HG03066 (cell line): ENCODE data around the gene POU4F3.
"Not testable (repeated sequence)": the region's sequence is repeated elsewhere in the genome, so short reads cannot be mapped to it uniquely, and the experiment has no call there.

ENCODE experiments used
- ATAC-seq: cut with Tn5 transposase; IDR thresholded peaks from one replicate; pipeline ENCODE4 v1.9.1; 2021; ENCODE audit warnings: low read depth; ENCODE audit not compliant: unreplicated experiment

The POU4F3 gene

GRCh38 chr5:146338774-146339714 lies at the start of gene POU4F3:
Gene POU4F3 (plus strand): TSS chr5:146338839. CDS start chr5:146339113, 274 bp downstream.
- no peak for ATAC-seq

- ATAC-seq, result no peak
These were observed 48.3 kb upstream of the POU4F3 start for GRCh38 chr5:146290318-146290717.

GRCh38 chr5:146291421-146292074 lies 47.1 kb upstream of the POU4F3 start:
- ATAC-seq, result peak; percentile 71

GRCh38 chr5:146296245-146296644 lies 42.4 kb upstream of the POU4F3 start:
- no peak for ATAC-seq

- not testable (repeated sequence) for ATAC-seq
These were observed 39.7 kb upstream of the POU4F3 start for GRCh38 chr5:146298920-146299319.

- no peak for ATAC-seq
These were observed 37.0 kb upstream of the POU4F3 start for GRCh38 chr5:146301626-146302025.

GRCh38 chr5:146302406-146302805 lies 36.2 kb upstream of the POU4F3 start:
- no peak for ATAC-seq

- no peak for ATAC-seq
These were observed 31.8 kb upstream of the POU4F3 start for GRCh38 chr5:146306838-146307237.

GRCh38 chr5:146307796-146308195 lies 30.8 kb upstream of the POU4F3 start:
- no peak for ATAC-seq

GRCh38 chr5:146310540-146310939 lies 28.1 kb upstream of the POU4F3 start:
- no peak for ATAC-seq

- no peak for ATAC-seq
These were observed 27.4 kb upstream of the POU4F3 start for GRCh38 chr5:146311278-146311677.

- no peak for ATAC-seq
These were observed 25.6 kb upstream of the POU4F3 start for GRCh38 chr5:146313027-146313426.

- ATAC-seq, result no peak
These were observed 17.1 kb upstream of the POU4F3 start for GRCh38 chr5:146321571-146321970.

GRCh38 chr5:146327257-146327870 lies 11.3 kb upstream of the POU4F3 start:
- ATAC-seq, result no peak

- no peak for ATAC-seq
These were observed 10.7 kb upstream of the POU4F3 start for GRCh38 chr5:146327989-146328388.

GRCh38 chr5:146329697-146330096 lies 8.9 kb upstream of the POU4F3 start:
- ATAC-seq, result no peak

- ATAC-seq, result no peak
These were observed 7.2 kb upstream of the POU4F3 start for GRCh38 chr5:146331423-146331822.

- ATAC-seq, result no peak
These were observed 4.5 kb upstream of the POU4F3 start for GRCh38 chr5:146334074-146334533.

- no peak for ATAC-seq
These were observed 2.4 kb upstream of the POU4F3 start for GRCh38 chr5:146336197-146336596.

GRCh38 chr5:146337264-146337904 lies 1.3 kb upstream of the POU4F3 start:
- no peak for ATAC-seq

GRCh38 chr5:146337928-146338327 lies 711 bp upstream of the POU4F3 start:
- no peak for ATAC-seq
